Stimulated activated naive B cell treated with anti-CD40 and anti-IgM and Interleukin-4, amounts not matched to agents 10 μg/mL and 1 μg/mL and 100 μg/mL, for 72 hours (primary cell): Measurements from ENCODE around the gene MLYCD.
A peak's percentile ranks its signal among the peaks of the same experiment; 100 is the strongest.

Experiments
- ATAC-seq, 2 donors: fragments of 150-1000 bp; cut with Tn5 transposase; replicated peaks; 2 replicates each; pipeline ENCODE4 v1.10.0; 2021; ENCODE audit warnings: moderate library complexity in 1 of 2
- DNase-seq: peaks from one replicate; pipeline ENCODE4 v3.0.0; 2021
- H3K27ac Mint-ChIP-seq: one replicate; pipeline ENCODE4 v1.8.0; 2022; ENCODE audit warnings: mild to moderate bottlenecking, mixed read lengths
- H3K27me3 Mint-ChIP-seq, 2 donors: one replicate each; pipeline ENCODE4 v1.8.0; 2022; ENCODE audit warnings: mixed read lengths in 2 of 2
- H3K36me3 Mint-ChIP-seq, 2 donors: one replicate each; pipeline ENCODE4 v1.8.0; 2022; ENCODE audit warnings: mixed read lengths in 2 of 2, mild to moderate bottlenecking in 1 of 2
- H3K4me1 Mint-ChIP-seq, 2 donors: one replicate each; pipeline ENCODE4 v1.8.0; 2022; ENCODE audit warnings: mixed read lengths in 2 of 2, mild to moderate bottlenecking in 1 of 2
- H3K4me3 Mint-ChIP-seq, 2 donors: one replicate each; pipeline ENCODE4 v1.8.0; 2022; ENCODE audit warnings: mild to moderate bottlenecking in 2 of 2, mixed read lengths in 2 of 2, moderate library complexity in 1 of 2
- H3K9me3 Mint-ChIP-seq, 2 donors: one replicate each; pipeline ENCODE4 v1.8.0; 2022; ENCODE audit warnings: mixed read lengths in 2 of 2, mild to moderate bottlenecking in 1 of 2

Gene MLYCD

GRCh38 chr16:83898463-83899271 is at the start of gene MLYCD:
Gene MLYCD, plus strand, starts transcription at chr16:83899115. Its CDS starts 30 bp downstream, at chr16:83899145.
- H3K27me3 Mint-ChIP-seq = peaks cover 16 to 18% of the 10 kb centered on the region in 2 donors
- ATAC-seq (peak; percentile 93 to 95), DNase-seq (peak; percentile 64)
- peaks cover 19 to 38% of the 10 kb centered on the region in 2 donors for H3K4me1 Mint-ChIP-seq
- H3K36me3 Mint-ChIP-seq = peaks cover 2 to 10% of the 10 kb centered on the region in 2 donors
- H3K27ac Mint-ChIP-seq = peak within 1 kb of the TSS; percentile 76
- H3K9me3 Mint-ChIP-seq = no peaks in the 10 kb centered on the region
- peak within 1 kb of the TSS; percentile 92 for H3K4me3 Mint-ChIP-seq

DNA sequence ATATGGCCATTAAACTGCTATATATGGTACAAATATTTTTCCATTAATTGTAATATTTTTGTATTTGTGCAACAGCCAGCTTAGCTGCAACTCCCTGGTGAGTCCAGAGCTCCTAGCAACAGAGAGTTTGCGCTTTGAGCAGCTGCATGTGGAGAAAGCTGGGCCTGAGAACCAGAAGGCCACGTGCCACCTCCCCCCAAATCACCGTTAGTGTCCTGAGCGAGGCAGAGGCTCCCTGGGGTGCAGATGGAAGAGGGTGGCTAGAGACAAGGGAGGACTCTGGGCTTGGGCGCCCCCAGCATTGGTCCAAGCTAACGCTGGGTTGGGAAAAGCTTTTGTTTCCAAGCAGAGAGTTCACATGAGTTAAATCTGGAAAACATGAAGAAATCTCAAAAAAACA is 49.5 kb upstream of the MLYCD start:
- H3K36me3 Mint-ChIP-seq = no peaks in the 10 kb centered on the region
- peaks cover 11 to 21% of the 10 kb centered on the region in 2 donors for H3K27me3 Mint-ChIP-seq
- H3K27ac Mint-ChIP-seq = no peak overlapping the region
- DNase-seq (no peak), ATAC-seq (no peak)
- H3K4me3 Mint-ChIP-seq = no peak overlapping the region
- H3K9me3 Mint-ChIP-seq = peaks cover 0 to 2% of the 10 kb centered on the region in 2 donors
- H3K4me1 Mint-ChIP-seq = peaks cover 3 to 17% of the 10 kb centered on the region in 2 donors

- no peak for DNase-seq
- Mint-ChIP-seq H3K9me3 (peaks cover 0 to 2% of the 10 kb centered on the region in 2 donors), H3K4me3 (no peak overlapping the region), H3K27ac (no peak overlapping the region), H3K36me3 (no peaks in the 10 kb centered on the region), H3K27me3 (peaks cover 21 to 23% of the 10 kb centered on the region in 2 donors), H3K4me1 (peaks cover 2 to 13% of the 10 kb centered on the region in 2 donors)
- ATAC-seq = no peak
Observed at GRCh38 chr16:83850947-83851346, 48.0 kb upstream of the MLYCD start.

- no peak overlapping the region for H3K27ac Mint-ChIP-seq
- H3K4me1 Mint-ChIP-seq = peaks cover 2 to 13% of the 10 kb centered on the region in 2 donors
- DNase-seq (no peak), ATAC-seq (no peak)
- no peak overlapping the region for H3K4me3 Mint-ChIP-seq
- no peaks in the 10 kb centered on the region for H3K36me3 Mint-ChIP-seq
- peaks cover 0 to 2% of the 10 kb centered on the region in 2 donors for H3K9me3 Mint-ChIP-seq
- H3K27me3 Mint-ChIP-seq = peaks cover 21 to 23% of the 10 kb centered on the region in 2 donors
Observed at GRCh38 chr16:83851473-83851872, 47.4 kb upstream of the MLYCD start.

GRCh38 chr16:83852774-83853173 is 46.1 kb upstream of the MLYCD start:
- no peaks in the 10 kb centered on the region for H3K36me3 Mint-ChIP-seq
- peaks cover 0 to under 1% of the 10 kb centered on the region in 2 donors for H3K4me1 Mint-ChIP-seq
- H3K9me3 Mint-ChIP-seq = no peaks in the 10 kb centered on the region
- ATAC-seq (no peak), DNase-seq (no peak)
- H3K4me3 Mint-ChIP-seq = no peak overlapping the region
- no peak overlapping the region for H3K27ac Mint-ChIP-seq
- peaks cover 25% of the 10 kb centered on the region in 2 donors for H3K27me3 Mint-ChIP-seq

- H3K27ac Mint-ChIP-seq = no peak overlapping the region
- H3K4me3 Mint-ChIP-seq = no peak overlapping the region
- DNase-seq = no peak
- H3K27me3 Mint-ChIP-seq = peaks cover 28 to 35% of the 10 kb centered on the region in 2 donors
- no peaks in the 10 kb centered on the region for H3K4me1 Mint-ChIP-seq
- no peak for ATAC-seq
- H3K36me3 Mint-ChIP-seq = no peaks in the 10 kb centered on the region
- no peaks in the 10 kb centered on the region for H3K9me3 Mint-ChIP-seq
Observed at GRCh38 chr16:83853834-83854233, 45.1 kb upstream of the MLYCD start.

GRCh38 chr16:83854420-83854819 is 44.5 kb upstream of the MLYCD start:
- DNase-seq = no peak
- Mint-ChIP-seq H3K4me3 (no peak overlapping the region), H3K4me1 (no peaks in the 10 kb centered on the region), H3K9me3 (no peaks in the 10 kb centered on the region), H3K27me3 (peaks cover 28 to 40% of the 10 kb centered on the region in 2 donors), H3K27ac (no peak overlapping the region), H3K36me3 (no peaks in the 10 kb centered on the region)
- ATAC-seq = no peak

DNA sequence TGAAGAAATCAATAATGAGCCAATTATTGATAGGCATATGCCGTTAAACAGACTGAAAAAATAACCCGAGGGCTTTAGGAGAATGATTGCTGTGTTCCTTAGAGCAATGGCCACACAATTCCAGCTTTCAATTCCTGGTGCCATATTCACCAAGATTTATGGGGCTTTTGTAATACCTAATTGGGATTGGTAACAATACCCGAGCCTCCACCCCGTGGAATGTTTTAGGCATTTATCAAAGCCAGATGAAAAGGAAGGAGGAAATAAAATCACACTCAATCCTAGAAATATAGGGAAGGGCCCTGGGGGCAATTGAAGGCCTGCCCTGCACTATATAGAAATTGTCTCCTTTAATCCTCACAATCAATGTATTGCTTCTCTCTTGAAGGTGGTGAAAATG is 42.1 kb upstream of the MLYCD start:
- no peak for ATAC-seq
- H3K27me3 Mint-ChIP-seq = peaks cover 21 to 49% of the 10 kb centered on the region in 2 donors
- H3K9me3 Mint-ChIP-seq = no peaks in the 10 kb centered on the region
- DNase-seq = no peak
- H3K27ac Mint-ChIP-seq = no peak overlapping the region
- no peaks in the 10 kb centered on the region for H3K36me3 Mint-ChIP-seq
- no peaks in the 10 kb centered on the region for H3K4me1 Mint-ChIP-seq
- no peak overlapping the region for H3K4me3 Mint-ChIP-seq

- H3K36me3 Mint-ChIP-seq = no peaks in the 10 kb centered on the region
- no peaks in the 10 kb centered on the region for H3K4me1 Mint-ChIP-seq
- H3K27me3 Mint-ChIP-seq = peaks cover 8 to 40% of the 10 kb centered on the region in 2 donors
- H3K27ac Mint-ChIP-seq = no peak overlapping the region
- no peak overlapping the region for H3K4me3 Mint-ChIP-seq
- H3K9me3 Mint-ChIP-seq = no peaks in the 10 kb centered on the region
- ATAC-seq = no peak
- no peak for DNase-seq
Observed at GRCh38 chr16:83859265-83859664, 39.6 kb upstream of the MLYCD start.

- H3K36me3 Mint-ChIP-seq = no peaks in the 10 kb centered on the region
- peaks cover 0 to 3% of the 10 kb centered on the region in 2 donors for H3K4me1 Mint-ChIP-seq
- peaks cover 4 to 33% of the 10 kb centered on the region in 2 donors for H3K27me3 Mint-ChIP-seq
- no peak for ATAC-seq
- no peak overlapping the region for H3K27ac Mint-ChIP-seq
- H3K9me3 Mint-ChIP-seq = peaks cover 0 to 1% of the 10 kb centered on the region in 2 donors
- no peak overlapping the region for H3K4me3 Mint-ChIP-seq
- DNase-seq = no peak
Observed at GRCh38 chr16:83862661-83863060, 36.3 kb upstream of the MLYCD start.

DNA sequence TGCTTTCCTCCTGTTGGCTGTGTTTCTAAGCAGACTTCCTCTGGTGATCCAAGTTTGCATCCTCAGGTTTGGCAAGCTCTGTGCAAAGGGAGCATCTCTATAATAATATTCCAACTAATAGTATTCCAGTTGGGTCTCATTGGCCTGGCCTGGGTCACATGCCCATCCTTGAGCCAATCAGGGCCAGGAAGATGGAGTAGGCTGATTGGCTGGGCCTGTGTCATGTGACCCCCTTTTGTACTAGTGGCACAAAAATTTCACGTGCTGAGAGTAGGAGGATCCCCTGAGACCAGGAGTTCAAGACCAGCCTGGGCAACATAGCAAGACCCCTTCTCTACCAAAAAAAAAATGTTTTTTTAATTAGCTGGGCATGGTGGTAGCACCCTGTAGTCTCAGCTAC is 35.2 kb upstream of the MLYCD start:
- Mint-ChIP-seq H3K9me3 (peaks cover 0 to 1% of the 10 kb centered on the region in 2 donors), H3K27me3 (peaks cover 2 to 23% of the 10 kb centered on the region in 2 donors), H3K4me1 (peaks cover 0 to 3% of the 10 kb centered on the region in 2 donors), H3K36me3 (no peaks in the 10 kb centered on the region), H3K4me3 (no peak overlapping the region), H3K27ac (no peak overlapping the region)
- ATAC-seq = no peak
- DNase-seq = no peak

GRCh38 chr16:83870830-83871229 is 28.1 kb upstream of the MLYCD start:
- peaks cover 30 to 40% of the 10 kb centered on the region in 2 donors for H3K27me3 Mint-ChIP-seq
- no peak overlapping the region for H3K27ac Mint-ChIP-seq
- no peaks in the 10 kb centered on the region for H3K4me1 Mint-ChIP-seq
- DNase-seq = no peak
- no peak for ATAC-seq
- no peaks in the 10 kb centered on the region for H3K36me3 Mint-ChIP-seq
- H3K4me3 Mint-ChIP-seq = no peak overlapping the region
- peaks cover 0 to 1% of the 10 kb centered on the region in 2 donors for H3K9me3 Mint-ChIP-seq

DNA sequence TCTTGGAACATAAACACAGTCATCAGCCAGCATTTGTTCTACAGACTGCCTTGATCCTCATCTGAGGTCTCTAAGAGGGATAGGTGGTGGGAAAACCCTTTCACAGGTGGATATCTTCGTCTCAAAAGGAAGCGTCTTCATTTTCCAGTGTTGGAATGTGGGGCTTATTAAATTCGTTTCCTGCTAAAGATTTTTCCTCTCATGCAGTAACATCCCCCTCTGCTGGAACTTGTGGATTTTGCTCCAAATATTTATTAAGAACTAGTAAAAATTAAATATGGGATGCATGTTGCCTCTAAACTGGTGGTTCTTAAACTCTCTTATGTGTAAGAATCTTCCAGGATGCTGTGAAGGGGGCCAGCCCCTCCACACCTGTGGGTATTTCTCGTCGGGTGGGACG is 20.1 kb upstream of the MLYCD start:
- DNase-seq = no peak
- Mint-ChIP-seq H3K4me1 (no peaks in the 10 kb centered on the region), H3K36me3 (no peaks in the 10 kb centered on the region), H3K4me3 (no peak overlapping the region), H3K9me3 (peaks cover 0 to 4% of the 10 kb centered on the region in 2 donors), H3K27ac (no peak overlapping the region), H3K27me3 (peaks cover 37 to 47% of the 10 kb centered on the region in 2 donors)
- no peak for ATAC-seq

DNA sequence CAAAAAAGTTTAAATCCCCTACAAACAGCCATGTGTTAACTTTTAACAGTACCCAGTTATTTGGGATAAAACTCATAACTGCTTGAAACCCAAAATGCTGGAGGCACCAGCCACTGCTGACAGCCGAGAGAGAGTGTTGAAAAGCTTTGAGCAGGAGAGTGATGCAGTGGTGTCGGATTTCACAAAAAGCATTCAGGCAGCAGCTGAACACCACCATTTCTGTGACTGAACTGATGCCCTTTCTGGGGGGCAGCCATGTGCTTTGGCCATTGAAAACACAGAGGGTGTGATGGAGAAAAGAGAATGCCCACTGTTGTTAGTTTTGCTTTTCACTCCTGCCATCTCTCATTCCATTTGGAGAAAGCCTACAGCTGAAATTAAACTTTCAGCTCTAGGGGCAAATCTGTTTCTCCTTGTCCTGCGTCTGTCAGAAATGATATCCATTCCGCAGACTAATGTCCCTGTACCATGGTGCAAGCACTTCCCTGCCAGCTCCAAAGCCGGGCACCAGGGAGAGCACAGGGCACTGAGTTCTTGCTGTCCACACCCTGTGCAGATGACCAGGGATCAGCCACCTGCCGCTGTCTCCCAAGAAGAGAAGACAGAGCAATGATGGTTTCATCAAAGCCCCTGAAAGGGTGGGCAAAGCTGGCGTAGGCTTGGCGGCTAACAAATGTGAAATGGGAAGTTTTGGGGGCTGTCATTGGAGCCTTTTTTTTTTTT is 16.6 kb upstream of the MLYCD start:
- H3K36me3 Mint-ChIP-seq = no peaks in the 10 kb centered on the region
- H3K4me3 Mint-ChIP-seq = no peak overlapping the region
- ATAC-seq (no peak), DNase-seq (no peak)
- no peak overlapping the region for H3K27ac Mint-ChIP-seq
- H3K27me3 Mint-ChIP-seq = peaks cover 22 to 31% of the 10 kb centered on the region in 2 donors
- peaks cover 0 to 4% of the 10 kb centered on the region in 2 donors for H3K9me3 Mint-ChIP-seq
- H3K4me1 Mint-ChIP-seq = no peaks in the 10 kb centered on the region
